Cardiac muscle cell (in vitro differentiated cells and primary cell): Measurements from ENCODE around the gene CEACAM5. TPM values are rescaled to one million over a fixed set of nuclear protein-coding genes. Genes with fewer than 3 reads are reported as not detected.

Experiments
- DNase-seq, 2 donors: peaks; one replicate each; pipeline versions ENCODE4 v3.0.0 to v3.0.0-alpha.2; 2010 to 2017; ENCODE audit warnings: low read depth in 1 of 2, low spot score in 1 of 2
- H3K27ac ChIP-seq: fragments of 200-600 bp; sonication (generic); 2 replicates; pipeline ENCODE4 v1.5.1; 2016
- H3K27me3 ChIP-seq: fragments of 200-600 bp; sonication (generic); 2 replicates; pipeline ENCODE4 v1.6.0; 2016; ENCODE audit warnings: control low read depth
- H3K36me3 ChIP-seq: fragments of 200-600 bp; sonication (generic); 2 replicates; pipeline ENCODE4 v1.5.1; 2016; ENCODE audit warnings: control low read depth
- H3K4me1 ChIP-seq: fragments of 200-600 bp; sonication (generic); 2 replicates; pipeline ENCODE4 v1.8.1; 2017; ENCODE audit warnings: low read depth, mild to moderate bottlenecking, mixed run types
- H3K4me3 ChIP-seq: fragments of 200-600 bp; sonication (generic); 2 replicates; pipeline ENCODE4 v1.5.1; 2016; ENCODE audit warnings: mild to moderate bottlenecking
- H3K9me3 ChIP-seq: fragments of 200-600 bp; sonication (generic); 2 replicates; pipeline ENCODE4 v1.5.1; 2017; ENCODE audit warnings: low read depth, mild to moderate bottlenecking, control low read depth
- polyA plus RNA-seq: library from polyadenylated mRNA; unstranded; fragments of >200 nt; fragmentation: Nextera tagmentation; extraction: Ambion mirVana; gene quantifications from 2 replicates; pipeline ENCODE4 v1.2.1, GENCODE V29; 2016
- total RNA-seq: library from RNA; depleted of rRNA; stranded (reverse); fragments of >200 nt; gene quantifications from 2 replicates; pipeline ENCODE4 v1.2.3, GENCODE V29; 2016
- TF ChIP-seq, protein P1 (sequence below): IDR thresholded peaks from 2 replicates; pipeline ENCODE4 v1.5.1; 2012; ENCODE audit warnings: low read depth, mild to moderate bottlenecking, low read length

CEACAM5 gene
- total and polyA plus RNA-seq, 2 experiments from 2014 or later, result not detected

DNA sequence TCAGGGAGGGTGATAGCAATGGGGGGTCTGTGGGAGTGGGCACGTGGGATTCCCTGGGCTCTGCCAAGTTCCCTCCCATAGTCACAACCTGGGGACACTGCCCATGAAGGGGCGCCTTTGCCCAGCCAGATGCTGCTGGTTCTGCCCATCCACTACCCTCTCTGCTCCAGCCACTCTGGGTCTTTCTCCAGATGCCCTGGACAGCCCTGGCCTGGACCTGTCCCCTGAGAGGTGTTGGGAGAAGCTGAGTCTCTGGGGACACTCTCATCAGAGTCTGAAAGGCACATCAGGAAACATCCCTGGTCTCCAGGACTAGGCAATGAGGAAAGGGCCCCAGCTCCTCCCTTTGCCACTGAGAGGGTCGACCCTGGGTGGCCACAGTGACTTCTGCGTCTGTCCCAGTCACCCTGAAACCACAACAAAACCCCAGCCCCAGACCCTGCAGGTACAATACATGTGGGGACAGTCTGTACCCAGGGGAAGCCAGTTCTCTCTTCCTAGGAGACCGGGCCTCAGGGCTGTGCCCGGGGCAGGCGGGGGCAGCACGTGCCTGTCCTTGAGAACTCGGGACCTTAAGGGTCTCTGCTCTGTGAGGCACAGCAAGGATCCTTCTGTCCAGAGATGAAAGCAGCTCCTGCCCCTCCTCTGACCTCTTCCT, 11.1 kb upstream of the CEACAM5 start:
- Histone ChIP-seq H3K4me1 (no peaks in the 10 kb centered on the region), H3K9me3 (no peaks in the 10 kb centered on the region), H3K4me3 (no peak overlapping the region), H3K27ac (no peak overlapping the region), H3K36me3 (no peaks in the 10 kb centered on the region), H3K27me3 (no peaks in the 10 kb centered on the region)
- TF ChIP-seq, protein P1, sequence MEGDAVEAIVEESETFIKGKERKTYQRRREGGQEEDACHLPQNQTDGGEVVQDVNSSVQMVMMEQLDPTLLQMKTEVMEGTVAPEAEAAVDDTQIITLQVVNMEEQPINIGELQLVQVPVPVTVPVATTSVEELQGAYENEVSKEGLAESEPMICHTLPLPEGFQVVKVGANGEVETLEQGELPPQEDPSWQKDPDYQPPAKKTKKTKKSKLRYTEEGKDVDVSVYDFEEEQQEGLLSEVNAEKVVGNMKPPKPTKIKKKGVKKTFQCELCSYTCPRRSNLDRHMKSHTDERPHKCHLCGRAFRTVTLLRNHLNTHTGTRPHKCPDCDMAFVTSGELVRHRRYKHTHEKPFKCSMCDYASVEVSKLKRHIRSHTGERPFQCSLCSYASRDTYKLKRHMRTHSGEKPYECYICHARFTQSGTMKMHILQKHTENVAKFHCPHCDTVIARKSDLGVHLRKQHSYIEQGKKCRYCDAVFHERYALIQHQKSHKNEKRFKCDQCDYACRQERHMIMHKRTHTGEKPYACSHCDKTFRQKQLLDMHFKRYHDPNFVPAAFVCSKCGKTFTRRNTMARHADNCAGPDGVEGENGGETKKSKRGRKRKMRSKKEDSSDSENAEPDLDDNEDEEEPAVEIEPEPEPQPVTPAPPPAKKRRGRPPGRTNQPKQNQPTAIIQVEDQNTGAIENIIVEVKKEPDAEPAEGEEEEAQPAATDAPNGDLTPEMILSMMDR, result no peak
- DNase-seq, result no peak

DNA sequence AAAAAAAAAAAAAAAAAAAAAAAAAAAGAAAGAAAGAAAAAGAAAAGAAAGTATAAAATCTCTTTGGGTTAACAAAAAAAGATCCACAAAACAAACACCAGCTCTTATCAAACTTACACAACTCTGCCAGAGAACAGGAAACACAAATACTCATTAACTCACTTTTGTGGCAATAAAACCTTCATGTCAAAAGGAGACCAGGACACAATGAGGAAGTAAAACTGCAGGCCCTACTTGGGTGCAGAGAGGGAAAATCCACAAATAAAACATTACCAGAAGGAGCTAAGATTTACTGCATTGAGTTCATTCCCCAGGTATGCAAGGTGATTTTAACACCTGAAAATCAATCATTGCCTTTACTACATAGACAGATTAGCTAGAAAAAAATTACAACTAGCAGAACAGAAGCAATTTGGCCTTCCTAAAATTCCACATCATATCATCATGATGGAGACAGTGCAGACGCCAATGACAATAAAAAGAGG, 9.6 kb upstream of the CEACAM5 start:
- no peak for DNase-seq
- Histone ChIP-seq H3K27ac (no peak overlapping the region), H3K9me3 (no peaks in the 10 kb centered on the region), H3K4me1 (no peaks in the 10 kb centered on the region), H3K36me3 (no peaks in the 10 kb centered on the region), H3K4me3 (no peak overlapping the region), H3K27me3 (no peaks in the 10 kb centered on the region)
- TF ChIP-seq, protein P1, result no peak

DNA sequence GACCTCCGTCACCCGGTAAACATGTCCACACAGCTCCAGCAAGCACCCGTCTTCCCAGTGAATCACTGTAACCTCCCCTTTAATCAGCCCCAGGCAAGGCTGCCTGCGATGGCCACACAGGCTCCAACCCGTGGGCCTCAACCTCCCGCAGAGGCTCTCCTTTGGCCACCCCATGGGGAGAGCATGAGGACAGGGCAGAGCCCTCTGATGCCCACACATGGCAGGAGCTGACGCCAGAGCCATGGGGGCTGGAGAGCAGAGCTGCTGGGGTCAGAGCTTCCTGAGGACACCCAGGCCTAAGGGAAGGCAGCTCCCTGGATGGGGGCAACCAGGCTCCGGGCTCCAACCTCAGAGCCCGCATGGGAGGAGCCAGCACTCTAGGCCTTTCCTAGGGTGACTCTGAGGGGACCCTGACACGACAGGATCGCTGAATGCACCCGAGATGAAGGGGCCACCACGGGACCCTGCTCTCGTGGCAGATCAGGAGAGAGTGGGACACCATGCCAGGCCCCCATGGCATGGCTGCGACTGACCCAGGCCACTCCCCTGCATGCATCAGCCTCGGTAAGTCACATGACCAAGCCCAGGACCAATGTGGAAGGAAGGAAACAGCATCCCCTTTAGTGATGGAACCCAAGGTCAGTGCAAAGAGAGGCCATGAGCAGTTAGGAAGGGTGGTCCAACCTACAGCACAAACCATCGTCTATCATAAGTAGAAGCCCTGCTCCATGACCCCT, 9.0 kb upstream of the CEACAM5 start:
- Histone ChIP-seq H3K4me3 (no peak overlapping the region), H3K9me3 (no peaks in the 10 kb centered on the region), H3K36me3 (no peaks in the 10 kb centered on the region), H3K27ac (no peak overlapping the region), H3K4me1 (no peaks in the 10 kb centered on the region), H3K27me3 (no peaks in the 10 kb centered on the region)
- DNase-seq, result no peak
- TF ChIP-seq, protein P1, result no peak

DNA sequence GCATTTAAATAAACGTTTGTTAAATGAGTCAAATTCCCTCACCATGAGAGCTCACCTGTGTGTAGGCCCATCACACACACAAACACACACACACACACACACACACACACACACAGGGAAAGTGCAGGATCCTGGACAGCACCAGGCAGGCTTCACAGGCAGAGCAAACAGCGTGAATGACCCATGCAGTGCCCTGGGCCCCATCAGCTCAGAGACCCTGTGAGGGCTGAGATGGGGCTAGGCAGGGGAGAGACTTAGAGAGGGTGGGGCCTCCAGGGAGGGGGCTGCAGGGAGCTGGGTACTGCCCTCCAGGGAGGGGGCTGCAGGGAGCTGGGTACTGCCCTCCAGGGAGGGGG, 8.5 kb upstream of the CEACAM5 start:
- no peaks in the 10 kb centered on the region for H3K36me3 ChIP-seq
- no peaks in the 10 kb centered on the region for H3K9me3 ChIP-seq
- no peaks in the 10 kb centered on the region for H3K4me1 ChIP-seq
- TF ChIP-seq, protein P1, result no peak
- no peaks in the 10 kb centered on the region for H3K27me3 ChIP-seq
- H3K4me3 ChIP-seq, result no peak overlapping the region
- no peak for DNase-seq
- no peak overlapping the region for H3K27ac ChIP-seq

DNA sequence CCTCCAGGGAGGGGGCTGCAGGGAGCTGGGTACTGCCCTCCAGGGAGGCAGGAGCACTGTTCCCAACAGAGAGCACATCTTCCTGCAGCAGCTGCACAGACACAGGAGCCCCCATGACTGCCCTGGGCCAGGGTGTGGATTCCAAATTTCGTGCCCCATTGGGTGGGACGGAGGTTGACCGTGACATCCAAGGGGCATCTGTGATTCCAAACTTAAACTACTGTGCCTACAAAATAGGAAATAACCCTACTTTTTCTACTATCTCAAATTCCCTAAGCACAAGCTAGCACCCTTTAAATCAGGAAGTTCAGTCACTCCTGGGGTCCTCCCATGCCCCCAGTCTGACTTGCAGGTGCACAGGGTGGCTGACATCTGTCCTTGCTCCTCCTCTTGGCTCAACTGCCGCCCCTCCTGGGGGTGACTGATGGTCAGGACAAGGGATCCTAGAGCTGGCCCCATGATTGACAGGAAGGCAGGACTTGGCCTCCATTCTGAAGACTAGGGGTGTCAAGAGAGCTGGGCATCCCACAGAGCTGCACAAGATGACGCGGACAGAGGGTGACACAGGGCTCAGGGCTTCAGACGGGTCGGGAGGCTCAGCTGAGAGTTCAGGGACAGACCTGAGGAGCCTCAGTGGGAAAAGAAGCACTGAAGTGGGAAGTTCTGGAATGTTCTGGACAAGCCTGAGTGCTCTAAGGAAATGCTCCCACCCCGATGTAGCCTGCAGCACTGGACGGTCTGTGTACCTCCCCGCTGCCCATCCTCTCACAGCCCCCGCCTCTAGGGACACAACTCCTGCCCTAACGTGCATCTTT, 7.8 kb upstream of the CEACAM5 start:
- TF ChIP-seq, protein P1, result no peak
- DNase-seq, result no peak

More for the DNA sequence above, 7.8 kb upstream of the CEACAM5 start:
- Histone ChIP-seq H3K27me3 (no peaks in the 10 kb centered on the region), H3K9me3 (no peaks in the 10 kb centered on the region), H3K27ac (no peak overlapping the region), H3K4me1 (no peaks in the 10 kb centered on the region), H3K4me3 (no peak overlapping the region), H3K36me3 (no peaks in the 10 kb centered on the region)
